A673 (cell line): ENCODE measurements around the gene EFR3B. TPM values are rescaled to one million over a fixed set of nuclear protein-coding genes. Genes with fewer than 3 reads are reported as not detected.

Experiments used
- BruUV-seq: library from RNA; stranded (reverse); fragments of 400-500 nt; replicated peaks from 2 replicates; lab custom pipeline; 2021; lab: Mats Ljungman, UMichigan
- CTCF ChIA-PET: fragments of 300-600 bp; sonication (Branson Sonifier 250); formaldehyde crosslinking; loops from one replicate; lab custom pipeline; 2022; ENCODE audit warnings: antibody characterized with exemption; lab: Charles Lee
- POLR2A ChIA-PET: fragments of 300-600 bp; sonication (Branson Sonifier 250); formaldehyde crosslinking; loops from one replicate; lab custom pipeline; 2022; ENCODE audit warnings: antibody characterized with exemption; ENCODE audit not compliant: low non-redundant PET; lab: Charles Lee
- DNase-seq: peaks from one replicate; pipeline ENCODE4 v3.0.0-alpha.2; 2015; ENCODE audit warnings: low spot score
- H3K27ac ChIP-seq: fragments of 200-600 bp; sonication (generic); 2 replicates; pipeline ENCODE4 v1.5.1; 2016; ENCODE audit warnings: mixed run types, low read depth, mild to moderate bottlenecking, mixed read lengths, antibody characterized with exemption, low read length; ENCODE audit not compliant: poor library complexity, severe bottlenecking
- H3K27me3 ChIP-seq: fragments of 200-600 bp; sonication (generic); replicated peaks from 2 replicates; pipeline ENCODE4 v1.6.1; 2017; ENCODE audit warnings: mixed run types, low read depth, mild to moderate bottlenecking, mixed read lengths, antibody characterized with exemption, low read length; ENCODE audit not compliant: insufficient read depth, poor library complexity
- H3K36me3 ChIP-seq: fragments of 200-600 bp; sonication (generic); 2 replicates; pipeline ENCODE4 v1.6.1; 2016; ENCODE audit warnings: mixed run types, mild to moderate bottlenecking, mixed read lengths, antibody characterized with exemption, low read length; ENCODE audit not compliant: insufficient read depth, poor library complexity, severe bottlenecking
- H3K4me1 ChIP-seq: fragments of 200-600 bp; sonication (generic); 2 replicates; pipeline ENCODE4 v1.6.1; 2017; ENCODE audit warnings: mixed run types, mild to moderate bottlenecking, mixed read lengths, antibody characterized with exemption, low read length; ENCODE audit not compliant: insufficient read depth, poor library complexity, severe bottlenecking
- H3K4me3 ChIP-seq: fragments of 200-600 bp; sonication (generic); 2 replicates; pipeline ENCODE4 v1.5.1; 2016; ENCODE audit warnings: low read depth, mixed run types, mild to moderate bottlenecking, mixed read lengths, low read length; ENCODE audit not compliant: poor library complexity, severe bottlenecking
- H3K9me3 ChIP-seq: fragments of 200-600 bp; sonication (generic); 2 replicates; pipeline ENCODE4 v1.6.1; 2016; ENCODE audit warnings: mixed run types, low read depth, mild to moderate bottlenecking, mixed read lengths, antibody characterized with exemption, low read length; ENCODE audit not compliant: poor library complexity, severe bottlenecking
- EZH2 ChIP-seq: fragments of 200-600 bp; sonication (generic); IDR thresholded peaks from 2 replicates; pipeline ENCODE4 v1.6.1; 2017; ENCODE audit warnings: borderline replicate concordance, low read depth, mild to moderate bottlenecking, mixed read lengths, antibody characterized with exemption, low read length; ENCODE audit not compliant: poor library complexity, severe bottlenecking
- intact Hi-C: fragments of 100-400 bp; cut with micrococcal nuclease; formaldehyde crosslinking; loops from one replicate; pipeline ENCODE4 v1.10.0; 2022; ENCODE audit not compliant: unreplicated experiment
- total RNA-seq: library from RNA; stranded (reverse); gene quantifications from 2 replicates; pipeline ENCODE4 v1.2.3, GENCODE V29; 2021
- TF ChIP-seq, protein P1 (sequence below): fragments of 300-800, 200-600 bp; sonication (generic); conservative IDR thresholded peaks from 2 replicates; pipeline ENCODE4 v1.5.1; 2017; ENCODE audit warnings: low read depth, mild to moderate bottlenecking, antibody characterized with exemption, low read length, moderate library complexity, mixed read lengths

Gene EFR3B
- total RNA-seq, 1 experiment from 2014 or later, result 1.0 TPM

- no TSS peak for BruUV-seq
- ChIA-PET CTCF (no interaction called here), POLR2A (no interaction called here)
- intact Hi-C loops, result no loop called here
- H3K36me3 ChIP-seq, result no peaks in the 10 kb centered on the region
- H3K27me3 ChIP-seq, result peaks cover 34% of the 10 kb centered on the region
- no peak for DNase-seq
- H3K4me1 ChIP-seq, result no peaks in the 10 kb centered on the region
- H3K9me3 ChIP-seq, result no peaks in the 10 kb centered on the region
- no peak for TF ChIP-seq EZH2
- TF ChIP-seq, protein P1, sequence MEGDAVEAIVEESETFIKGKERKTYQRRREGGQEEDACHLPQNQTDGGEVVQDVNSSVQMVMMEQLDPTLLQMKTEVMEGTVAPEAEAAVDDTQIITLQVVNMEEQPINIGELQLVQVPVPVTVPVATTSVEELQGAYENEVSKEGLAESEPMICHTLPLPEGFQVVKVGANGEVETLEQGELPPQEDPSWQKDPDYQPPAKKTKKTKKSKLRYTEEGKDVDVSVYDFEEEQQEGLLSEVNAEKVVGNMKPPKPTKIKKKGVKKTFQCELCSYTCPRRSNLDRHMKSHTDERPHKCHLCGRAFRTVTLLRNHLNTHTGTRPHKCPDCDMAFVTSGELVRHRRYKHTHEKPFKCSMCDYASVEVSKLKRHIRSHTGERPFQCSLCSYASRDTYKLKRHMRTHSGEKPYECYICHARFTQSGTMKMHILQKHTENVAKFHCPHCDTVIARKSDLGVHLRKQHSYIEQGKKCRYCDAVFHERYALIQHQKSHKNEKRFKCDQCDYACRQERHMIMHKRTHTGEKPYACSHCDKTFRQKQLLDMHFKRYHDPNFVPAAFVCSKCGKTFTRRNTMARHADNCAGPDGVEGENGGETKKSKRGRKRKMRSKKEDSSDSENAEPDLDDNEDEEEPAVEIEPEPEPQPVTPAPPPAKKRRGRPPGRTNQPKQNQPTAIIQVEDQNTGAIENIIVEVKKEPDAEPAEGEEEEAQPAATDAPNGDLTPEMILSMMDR, result no peak
- H3K4me3 ChIP-seq, result no peak overlapping the region
- H3K27ac ChIP-seq, result no peak overlapping the region
These were observed 47.9 kb downstream of the EFR3B start for GRCh38 chr2:25089605-25090315.

GRCh38 chr2:25090801-25091200 lies 48.9 kb downstream of the EFR3B start:
- Histone ChIP-seq H3K4me3 (no peak overlapping the region), H3K4me1 (no peaks in the 10 kb centered on the region), H3K27ac (no peak overlapping the region), H3K36me3 (no peaks in the 10 kb centered on the region), H3K27me3 (peaks cover 24% of the 10 kb centered on the region), H3K9me3 (no peaks in the 10 kb centered on the region)
- ChIA-PET CTCF (no interaction called here), POLR2A (no interaction called here)
- intact Hi-C loops, result no loop called here
- TF ChIP-seq, protein P1, result no peak
- no peak for TF ChIP-seq EZH2
- DNase-seq, result no peak
- BruUV-seq, result no TSS peak

DNA sequence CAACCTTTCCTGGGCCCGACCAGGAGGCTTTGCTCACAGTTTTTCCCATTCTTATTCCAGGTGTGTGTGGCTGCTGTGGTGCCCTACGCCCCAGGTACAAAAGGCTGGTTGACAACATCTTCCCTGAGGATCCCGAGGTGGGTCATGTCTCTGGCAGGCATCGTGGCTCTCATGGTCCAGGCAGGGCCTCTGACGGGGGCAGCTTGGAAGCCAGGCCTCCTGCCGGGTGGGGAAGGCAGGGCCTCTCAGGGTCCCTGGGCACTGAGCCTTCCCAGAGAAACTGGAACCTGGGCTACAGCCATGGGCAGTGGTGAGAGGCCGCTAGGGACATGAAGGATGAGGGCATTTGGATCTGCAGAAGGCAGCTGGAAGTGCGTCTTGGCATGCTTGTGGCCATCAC lies 49.4 kb downstream of the EFR3B start:
- no peak overlapping the region for H3K27ac ChIP-seq

More for the DNA sequence above, 49.4 kb downstream of the EFR3B start:
- TF ChIP-seq, protein P1, result no peak
- TF ChIP-seq EZH2, result no peak
- Histone ChIP-seq H3K9me3 (no peaks in the 10 kb centered on the region), H3K4me1 (no peaks in the 10 kb centered on the region), H3K27me3 (peaks cover 19% of the 10 kb centered on the region), H3K36me3 (no peaks in the 10 kb centered on the region), H3K4me3 (no peak overlapping the region)
- ChIA-PET CTCF (no interaction called here), POLR2A (no interaction called here)
- intact Hi-C loops, result no loop called here
- no peak for DNase-seq
- BruUV-seq, result no TSS peak
